K562 (cell line): ENCODE data around the gene PRKAR2B. TPM values are rescaled to one million over a fixed set of nuclear protein-coding genes. Genes with fewer than 3 reads are reported as not detected.
A peak's percentile ranks its signal among the peaks of the same experiment; 100 is the strongest.

ENCODE experiments used
- AFF4 ChIP-seq: sonication (generic); formaldehyde crosslinking; IDR thresholded peaks from 2 replicates; pipeline ENCODE4 v1.8.0; 2023; ENCODE audit warnings: mild to moderate bottlenecking, missing genetic modification reagents
- CHCHD3 ChIP-seq: fragments of 250-450 bp; sonication (Bioruptor Pico); IDR thresholded peaks from 2 replicates; pipeline ENCODE4 v2.1.2; 2022; ENCODE audit warnings: mild to moderate bottlenecking
- HNRNPLL ChIP-seq: fragments of 200-400 bp; formaldehyde crosslinking; IDR thresholded peaks from 2 replicates; pipeline ENCODE4 v1.6.1; 2017; ENCODE audit warnings: low read length, low read depth, mild to moderate bottlenecking; ENCODE audit not compliant: poor library complexity, severe bottlenecking
- MEIS2 ChIP-seq: fragments of 450-650 bp; IDR thresholded peaks from 2 replicates; pipeline ENCODE4 v1.6.1; 2014; ENCODE audit warnings: mild to moderate bottlenecking; ENCODE audit not compliant: partially characterized antibody
- POLR2AphosphoS5 ChIP-seq: IDR thresholded peaks from 2 replicates; pipeline ENCODE4 v1.6.1; 2011; ENCODE audit warnings: mild to moderate bottlenecking, low read depth, low read length, moderate library complexity; ENCODE audit not compliant: control insufficient read depth, insufficient read depth
- SMARCA4 ChIP-seq: fragments of 450-650 bp; IDR thresholded peaks from 2 replicates; pipeline ENCODE4 v1.6.1; 2016
- TOE1 ChIP-seq, 2 experiments: fragments of 450-650 bp in 1 of 2; sonication (generic) in 1 of 2; formaldehyde crosslinking in 1 of 2; IDR thresholded peaks; 2 replicates each; pipeline versions ENCODE4 v1.7.1 to v1.8.0; 2016 to 2022; ENCODE audit warnings: borderline replicate concordance in 2 of 2, mild to moderate bottlenecking in 2 of 2, antibody characterized with exemption in 1 of 2, inconsistent platforms in 1 of 2, low read depth in 1 of 2, missing genetic modification reagents in 1 of 2, moderate library complexity in 1 of 2
- ZBTB40 ChIP-seq, 2 experiments: fragments of 450-650 bp in 1 of 2; sonication (generic) in 1 of 2; formaldehyde crosslinking in 1 of 2; IDR thresholded peaks; 2 replicates each; pipeline versions ENCODE4 v1.7.1 to v1.9.0; 2016 to 2022; ENCODE audit warnings: inconsistent platforms in 1 of 2, mild to moderate bottlenecking in 1 of 2, missing genetic modification reagents in 1 of 2
- ZNF717 ChIP-seq: fragments of 250-450 bp; sonication (Bioruptor Pico); IDR thresholded peaks from 2 replicates; pipeline ENCODE4 v1.5.0; 2021
- polyA plus RNA-seq, 8 experiments: library from polyadenylated mRNA; depleted of rRNA in 4 of 8; stranded (reverse) in 5 of 8; unstranded in 3 of 8; fragments of >200 nt; fragmentation: Nextera tagmentation in 2 of 8; fragmentation: Illumina TruSeq in 1 of 8; extraction: Ambion mirVana in 2 of 8; extraction: Trizol in 1 of 8; gene quantifications; 2 replicates each; pipeline versions ENCODE4 v1.2.1 to v1.2.3, GENCODE V29; 2011 to 2014; ENCODE audit warnings: inconsistent platforms in 1 of 8, missing spikeins in 1 of 8
- total RNA-seq, 7 experiments: library from RNA; depleted of rRNA in 6 of 7; stranded (reverse); fragments of >200 nt in 6 of 7; fragmentation: Illumina TruSeq in 2 of 7; extraction: Trizol in 2 of 7; gene quantifications; 2 replicates each; pipeline versions ENCODE4 v1.2.1 to v1.2.3, GENCODE V29; 2011 to 2021; ENCODE audit warnings: low replicate concordance in 1 of 7

Gene PRKAR2B
- total and polyA plus RNA-seq, 9 of the 15 experiments (the other 6 are each of a cell fraction or from before 2014, with no cell fraction given), result 59.0 to 173 (median 129) TPM

- TF ChIP-seq ZBTB40 (IDR thresholded peaks at IDR 0.05) (peak; percentile 34), ZBTB40 (CRISPR knock-in tag; IDR thresholded peaks at IDR 0.05) (no peak), ZNF717 (CRISPR knock-in tag) (0 out of 2 replicates have a peak, but pooled peaks have one; percentile 64), SMARCA4 (peak; percentile 100), MEIS2 (peak; percentile 85), HNRNPLL (no peak), TOE1 (IDR thresholded peaks at IDR 0.05; ENCODE audit: borderline replicate concordance) (peak; percentile 90), TOE1 (CRISPR knock-in tag; IDR thresholded peaks at IDR 0.05; ENCODE audit: borderline replicate concordance, low read depth) (no peak), CHCHD3 (CRISPR knock-in tag) (peak; percentile 67; the same call in 1 of the 2 replicates), AFF4 (peak; percentile 91), POLR2AphosphoS5 (peak; percentile 100)
These were observed 37.3 kb upstream of the PRKAR2B start (continued) for GRCh38 chr7:107007007-107007891.
